RPMI8226 (cell line): ENCODE measurements around the gene ARHGEF10L.

ENCODE experiments used
- DNase-seq: peaks from one replicate; pipeline ENCODE4 v3.0.0-alpha.2; 2015

Gene ARHGEF10L

DNA sequence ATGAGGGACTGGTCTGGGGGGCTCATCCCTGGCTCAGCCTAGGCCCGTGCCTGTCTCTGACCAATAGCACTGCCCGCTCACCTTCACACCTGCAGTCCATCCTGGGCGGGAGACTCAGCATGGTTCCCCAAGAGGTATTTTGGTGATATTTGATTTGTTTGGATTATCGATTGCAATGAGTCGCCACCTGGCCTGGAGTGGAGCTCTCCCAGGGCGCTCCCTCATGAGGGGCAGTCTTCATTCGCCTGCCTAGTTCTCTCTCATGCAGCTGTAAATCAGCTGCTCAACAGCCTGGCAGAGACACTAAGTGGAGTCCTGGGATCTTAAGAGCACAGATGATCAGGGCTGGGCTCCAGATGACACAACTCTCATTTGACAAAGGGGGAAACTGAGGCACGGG is 125.6 kb downstream of the ARHGEF10L start:
- no peak for DNase-seq

GRCh38 chr1:17665950-17666720 is 126.6 kb downstream of the ARHGEF10L start:
- no peak for DNase-seq

DNA sequence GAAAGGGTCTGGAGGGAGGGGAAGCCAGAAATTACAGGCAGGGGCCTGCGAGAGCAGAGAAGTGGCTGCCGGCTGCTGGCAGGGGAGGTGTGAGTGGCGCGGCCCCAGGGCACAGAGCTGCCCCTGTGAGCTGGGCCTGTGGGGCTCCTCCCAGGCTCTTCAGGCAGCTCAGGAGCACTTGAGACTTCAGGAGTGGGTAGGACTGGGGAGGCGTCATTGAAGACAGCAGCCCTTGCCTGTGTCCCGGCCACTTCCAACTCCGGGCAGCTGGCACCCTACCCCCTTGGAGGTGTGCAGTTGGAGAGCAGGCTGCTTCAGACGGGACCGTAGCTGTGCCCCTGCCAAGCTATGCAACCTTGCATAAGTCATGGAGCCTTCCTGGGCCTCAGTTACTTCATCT is 128.1 kb downstream of the ARHGEF10L start:
- DNase-seq: no peak

DNA sequence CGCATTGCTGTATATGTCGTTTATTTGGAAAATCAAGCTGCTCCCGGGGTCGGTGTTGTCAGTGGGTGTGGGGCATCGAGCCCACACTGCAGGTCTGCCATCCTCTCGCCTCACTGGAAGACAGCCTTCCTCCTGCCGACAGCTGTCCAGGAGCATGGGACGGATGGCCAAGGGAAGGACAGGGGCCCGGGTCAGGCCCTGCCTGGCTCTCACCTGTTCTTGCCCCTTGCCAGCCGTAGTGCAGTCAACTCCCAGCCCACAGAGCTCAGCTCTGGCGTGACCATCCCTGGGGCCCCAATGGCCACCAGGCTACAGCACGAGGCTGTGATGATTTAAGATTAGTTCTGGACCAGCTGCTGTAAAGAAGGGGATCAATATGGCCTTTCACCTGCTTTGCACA is 128.7 kb downstream of the ARHGEF10L start:
- DNase-seq: no peak

DNA sequence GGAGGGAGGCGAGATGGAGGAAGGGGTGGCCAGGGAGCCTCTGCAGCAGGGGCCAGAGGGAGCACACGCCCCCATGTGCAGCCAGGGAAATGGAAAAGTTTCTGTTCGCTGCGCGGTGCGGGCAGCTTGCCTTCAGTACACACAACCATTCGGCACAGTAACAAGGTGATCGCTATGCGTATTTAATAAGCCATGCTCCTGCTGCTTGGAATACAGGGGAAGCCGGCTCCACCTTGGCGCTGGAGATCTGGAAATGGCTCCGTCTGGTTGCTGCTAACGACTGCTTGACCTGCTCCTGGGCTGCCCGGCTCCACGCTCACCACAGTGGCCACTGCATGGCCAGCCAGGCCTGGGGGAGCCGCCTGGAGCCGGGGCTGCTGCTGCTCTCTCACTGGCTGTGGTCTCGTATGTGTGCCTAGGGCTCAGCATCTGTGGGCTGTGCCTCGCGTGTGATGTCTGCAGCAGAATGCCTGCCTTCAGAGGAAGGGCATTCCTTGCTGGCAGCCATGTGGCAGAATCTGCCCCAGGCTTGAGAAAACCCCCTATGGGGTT is 129.2 kb downstream of the ARHGEF10L start:
- DNase-seq: no peak

DNA sequence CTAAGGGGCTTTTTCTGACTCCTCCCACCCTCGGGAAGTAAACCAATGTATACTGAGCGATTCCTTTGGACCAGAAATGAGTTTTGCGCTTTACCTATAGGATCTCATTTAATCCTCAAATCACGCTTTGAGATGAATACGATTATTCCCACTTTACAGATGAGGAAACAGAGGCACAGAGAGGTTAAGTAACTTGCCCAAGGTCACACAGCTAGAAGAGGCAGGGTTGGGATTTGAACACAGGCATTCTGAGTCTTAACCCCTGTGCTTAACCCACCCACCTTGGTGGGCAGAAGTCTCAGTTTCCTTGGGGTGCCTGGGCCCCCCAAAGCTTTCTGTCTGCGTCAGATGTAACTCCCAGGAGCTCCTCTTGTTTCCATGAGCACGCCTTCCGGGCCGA is 129.8 kb downstream of the ARHGEF10L start:
- DNase-seq: no peak

DNA sequence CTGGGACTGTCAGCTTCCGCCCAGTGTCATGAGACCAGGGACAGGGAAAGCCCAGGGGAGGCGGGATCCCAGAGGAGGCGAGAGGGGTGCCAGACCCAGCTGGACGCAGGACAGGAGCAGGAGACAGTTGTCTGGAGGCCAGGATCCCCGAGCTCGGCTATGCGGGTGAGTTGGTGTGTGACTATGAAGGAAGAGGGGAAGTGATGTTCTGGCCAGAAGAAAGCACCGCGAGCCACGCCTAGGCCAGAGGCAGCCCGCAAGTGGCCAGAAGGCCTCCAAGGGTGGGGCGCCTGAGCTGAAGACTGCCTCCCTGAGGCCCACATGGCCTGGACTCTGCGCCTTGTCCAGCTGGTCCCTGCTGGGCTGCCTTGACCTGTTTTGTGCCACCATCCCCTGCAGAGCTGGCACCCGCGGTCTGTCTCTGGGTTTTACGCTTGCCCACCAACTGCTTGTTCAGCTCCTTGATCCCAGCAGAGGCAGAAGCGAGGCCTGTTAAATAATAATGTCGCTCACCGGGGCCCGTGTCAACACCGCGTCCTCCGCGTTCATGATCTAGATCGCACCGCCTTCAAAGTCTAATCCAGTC is 130.5 kb downstream of the ARHGEF10L start:
- DNase-seq: no peak

- DNase-seq: no peak
Measured at GRCh38 chr1:17670587-17671313, 131.3 kb downstream of the ARHGEF10L start.

- no peak for DNase-seq
Measured at GRCh38 chr1:17671314-17671705, 131.8 kb downstream of the ARHGEF10L start.

DNA sequence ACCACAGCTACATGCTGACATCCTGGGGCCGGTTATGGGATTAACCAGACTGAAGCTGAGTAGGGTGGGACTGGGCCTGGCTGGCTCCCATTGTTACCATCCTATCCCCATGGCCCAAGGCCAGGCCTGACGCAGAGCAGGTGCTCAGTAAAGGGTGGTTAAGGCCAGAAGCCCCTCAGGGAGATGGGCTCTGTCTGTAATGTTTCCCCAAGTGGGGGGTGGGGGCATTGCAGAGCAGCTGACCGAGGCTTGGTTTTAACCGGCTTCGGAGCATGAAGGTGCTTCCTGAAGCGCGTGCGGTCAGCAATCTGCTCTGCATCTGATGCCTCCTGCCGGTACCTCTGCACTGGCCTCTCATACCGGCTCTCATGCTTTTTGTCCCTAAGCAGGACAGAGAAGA is 132.2 kb downstream of the ARHGEF10L start:
- DNase-seq: no peak

GRCh38 chr1:17672226-17672625 is 132.7 kb downstream of the ARHGEF10L start:
- DNase-seq: no peak

- DNase-seq: no peak
Measured at GRCh38 chr1:17673329-17674072, 134.0 kb downstream of the ARHGEF10L start.

GRCh38 chr1:17674726-17675500 is 135.4 kb downstream of the ARHGEF10L start:
- DNase-seq: no peak

GRCh38 chr1:17675744-17676143 is 136.2 kb downstream of the ARHGEF10L start:
- DNase-seq: no peak

DNA sequence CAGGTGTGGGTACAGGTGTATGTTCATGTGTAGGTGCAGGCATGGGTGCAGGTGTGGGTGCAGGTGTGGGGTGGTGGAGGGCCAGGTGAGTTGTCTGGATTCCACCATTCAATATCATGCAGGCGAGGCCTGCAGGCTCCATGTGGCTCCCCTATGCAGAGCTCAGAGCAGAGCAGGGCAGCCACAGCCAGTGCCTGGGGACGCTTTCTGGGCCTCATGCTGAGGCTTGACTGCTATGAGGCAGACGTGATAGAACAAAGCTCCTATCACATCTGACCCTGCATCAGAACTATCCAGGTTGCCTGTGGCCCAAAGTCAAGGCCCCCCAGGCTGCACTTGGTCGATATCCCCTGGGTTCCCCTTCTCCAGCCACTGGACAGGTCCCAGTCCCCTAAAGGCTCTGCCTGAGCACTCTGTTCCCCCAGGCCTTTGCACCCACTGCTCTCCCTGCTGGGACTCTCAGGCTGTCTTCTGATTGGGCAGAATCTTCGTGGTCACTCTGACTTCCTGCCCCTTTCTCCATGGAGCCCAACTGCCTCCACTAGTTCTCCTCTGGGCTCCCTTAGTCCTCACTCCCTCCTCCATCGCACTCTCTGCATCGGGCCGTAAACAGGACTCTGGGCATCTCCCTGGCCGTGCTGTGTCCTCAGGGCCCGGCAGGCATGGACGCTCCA is 137.0 kb downstream of the ARHGEF10L start:
- no peak for DNase-seq

DNA sequence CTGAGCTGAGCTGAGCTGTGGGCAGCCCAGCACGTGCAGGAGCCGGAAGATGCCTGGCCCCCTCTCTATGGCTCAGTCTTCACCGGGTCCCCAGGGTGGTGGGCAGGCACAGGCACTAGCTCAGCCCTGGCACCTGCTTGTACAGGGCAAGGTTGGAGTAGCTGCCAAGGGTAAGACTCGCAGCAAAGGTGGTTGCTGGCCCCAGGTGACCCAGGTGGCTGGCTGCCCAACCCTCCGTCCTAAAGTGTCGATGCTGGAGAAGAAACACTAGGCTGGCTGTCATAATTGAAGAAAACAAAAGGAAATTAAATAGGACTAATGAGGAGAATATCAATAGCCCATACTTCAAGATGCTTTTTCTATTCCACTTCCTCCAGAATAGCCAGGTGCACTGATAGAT is 138.5 kb downstream of the ARHGEF10L start:
- no peak for DNase-seq

GRCh38 chr1:17679856-17680255 is 140.4 kb downstream of the ARHGEF10L start:
- DNase-seq: no peak

GRCh38 chr1:17680308-17680707 is 140.8 kb downstream of the ARHGEF10L start:
- no peak for DNase-seq

- DNase-seq: no peak
Measured at GRCh38 chr1:17682400-17682799, 142.9 kb downstream of the ARHGEF10L start.

- DNase-seq: no peak
Measured at GRCh38 chr1:17683598-17683997, 144.1 kb downstream of the ARHGEF10L start.

- DNase-seq: no peak
Measured at GRCh38 chr1:17684810-17685209, 145.3 kb downstream of the ARHGEF10L start.

GRCh38 chr1:17686258-17686657 is 146.8 kb downstream of the ARHGEF10L start:
- DNase-seq: no peak
